HG03521 (cell line): Measurements from ENCODE around the gene ELL2.
A peak's percentile ranks its signal among the peaks of the same experiment; 100 is the strongest.
"Not testable (repeated sequence)": the region's sequence is repeated elsewhere in the genome, so short reads cannot be mapped to it uniquely, and the experiment has no call there.

Source experiments
- ATAC-seq: cut with Tn5 transposase; IDR thresholded peaks from one replicate; pipeline ENCODE4 v1.9.1; 2021; ENCODE audit warnings: mild to moderate bottlenecking, moderate library complexity; ENCODE audit not compliant: unreplicated experiment

ELL2 gene

DNA sequence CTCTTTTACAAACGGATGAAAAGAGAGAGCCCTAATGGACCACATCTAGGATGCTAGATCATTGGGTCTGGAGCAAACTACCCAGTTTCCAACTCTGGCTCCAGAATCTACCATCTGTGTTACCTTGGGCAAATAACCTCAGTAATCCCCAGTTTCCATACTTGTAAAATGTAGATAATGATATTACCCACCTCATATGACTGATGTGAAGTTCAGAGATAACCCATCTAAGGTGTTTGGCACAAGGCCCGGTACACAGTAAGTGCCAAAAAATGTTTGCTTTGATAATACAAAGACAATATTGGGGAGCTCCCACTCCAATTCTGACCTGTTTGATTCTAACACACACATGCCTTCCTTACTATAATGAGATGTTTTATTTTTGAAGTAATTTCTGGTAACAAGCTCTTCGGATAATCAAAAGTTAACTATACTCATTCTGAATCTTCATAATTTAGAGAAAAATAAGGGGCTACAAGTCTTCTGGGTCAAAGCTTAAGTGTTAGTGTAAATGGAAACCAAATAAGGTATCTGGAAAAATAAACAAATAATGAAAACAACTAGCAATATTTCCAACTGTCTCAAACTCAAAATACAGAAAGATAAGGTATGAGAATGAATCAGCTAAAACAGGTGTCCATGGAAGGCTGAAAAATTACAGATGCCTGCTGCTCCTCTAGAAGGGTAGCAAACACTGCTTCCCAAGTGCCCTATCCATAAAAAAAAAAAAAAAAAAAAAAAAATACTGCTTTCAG lies 30.4 kb downstream of the ELL2 start:
- no peak for ATAC-seq

DNA sequence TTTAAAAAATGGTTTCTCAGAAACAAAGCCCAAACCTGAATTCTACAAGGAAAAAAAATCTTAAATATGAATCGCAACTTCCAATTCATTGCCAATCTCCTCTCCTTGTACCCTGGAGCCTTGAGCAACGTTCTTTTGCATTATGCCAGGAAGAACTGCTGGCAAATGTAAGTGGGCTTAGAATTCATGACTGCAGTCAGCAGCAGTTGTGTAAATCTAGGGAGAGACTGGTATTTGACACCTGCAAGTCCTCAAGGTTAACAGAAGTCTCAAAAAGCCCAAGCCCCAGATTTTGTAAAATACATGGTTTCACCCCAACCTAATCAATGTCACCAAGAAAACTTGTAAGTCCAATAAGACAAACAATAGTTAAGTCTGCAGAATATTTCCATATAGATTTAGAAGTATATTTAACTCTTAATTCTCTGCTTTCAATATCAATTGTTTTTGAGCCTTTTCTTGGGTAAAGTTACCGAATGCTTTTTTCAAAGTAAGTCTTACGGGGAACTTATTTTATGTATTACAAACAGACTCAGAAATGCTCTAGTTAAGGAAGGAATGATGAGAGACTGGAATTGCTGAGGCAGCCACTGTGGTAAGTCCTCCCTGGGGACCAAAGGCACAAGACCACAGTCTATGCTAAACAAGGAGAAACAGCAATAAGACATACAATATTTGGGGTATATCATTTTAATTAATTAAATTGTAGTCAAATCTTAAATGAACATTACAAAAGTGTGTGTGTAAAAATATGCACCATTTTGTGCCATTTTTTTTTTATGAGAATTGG lies 31.3 kb downstream of the ELL2 start:
- ATAC-seq: no peak

DNA sequence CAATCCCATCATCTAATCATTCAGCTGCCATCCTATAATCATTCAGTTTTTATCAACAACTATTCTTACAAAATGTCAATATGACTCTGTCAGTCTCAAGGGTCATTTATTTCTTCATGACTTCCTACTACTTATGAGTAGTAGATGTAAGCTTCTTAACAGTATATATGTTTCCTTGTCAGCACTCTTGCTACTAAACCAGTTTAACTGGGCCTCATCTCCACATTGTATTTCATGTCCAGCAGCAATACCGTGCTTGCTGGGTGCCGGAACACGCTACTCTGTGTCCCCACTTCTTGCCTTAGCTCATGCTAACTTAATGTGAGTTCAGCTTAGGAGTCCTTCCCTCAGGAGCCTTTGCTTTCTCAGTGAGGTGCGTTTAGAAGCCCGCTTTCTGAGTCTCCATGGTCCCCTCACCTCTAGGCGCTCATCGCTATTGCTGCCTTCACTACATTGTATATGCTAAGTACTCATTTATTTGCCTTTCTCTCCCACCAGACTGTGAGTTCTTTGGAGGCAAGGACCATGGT lies 32.9 kb downstream of the ELL2 start:
- ATAC-seq: no peak

DNA sequence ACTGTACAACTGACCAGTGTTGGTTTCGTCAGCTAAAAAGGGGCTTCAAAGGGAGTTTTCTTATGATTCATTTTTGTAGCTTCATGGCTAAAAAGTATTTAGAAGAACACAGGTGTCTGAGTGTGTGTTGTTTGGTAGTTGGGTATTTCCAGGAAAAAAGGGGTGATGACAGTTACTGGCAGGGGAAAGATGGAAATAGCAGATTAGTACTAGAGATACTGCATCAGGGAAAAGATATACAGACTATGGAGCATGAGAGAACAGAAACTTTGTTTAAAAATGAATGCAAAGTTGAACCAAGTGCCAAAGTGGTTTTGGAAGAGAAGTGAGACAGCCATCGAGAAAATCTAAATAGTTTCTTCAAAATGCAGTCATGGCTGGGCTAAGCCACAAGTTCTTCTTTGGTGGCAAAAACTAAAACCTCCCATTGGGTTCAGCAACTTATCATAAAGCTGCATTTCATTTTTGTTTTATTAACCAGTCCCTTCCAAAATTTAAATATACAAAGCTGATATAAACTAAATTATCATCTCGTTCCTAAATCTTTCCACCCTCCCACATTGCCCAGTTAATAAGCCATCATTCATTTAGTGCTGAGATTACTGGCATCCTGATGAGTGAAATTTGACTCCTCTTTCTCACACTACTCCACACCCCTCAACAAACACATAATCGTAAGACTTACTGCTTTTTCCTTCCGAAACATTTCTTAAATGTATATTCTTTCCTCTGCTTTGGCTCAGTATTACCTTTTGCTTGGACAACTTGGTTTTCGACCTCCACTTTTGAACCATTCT lies 33.5 kb downstream of the ELL2 start:
- peak; percentile 37 for ATAC-seq

DNA sequence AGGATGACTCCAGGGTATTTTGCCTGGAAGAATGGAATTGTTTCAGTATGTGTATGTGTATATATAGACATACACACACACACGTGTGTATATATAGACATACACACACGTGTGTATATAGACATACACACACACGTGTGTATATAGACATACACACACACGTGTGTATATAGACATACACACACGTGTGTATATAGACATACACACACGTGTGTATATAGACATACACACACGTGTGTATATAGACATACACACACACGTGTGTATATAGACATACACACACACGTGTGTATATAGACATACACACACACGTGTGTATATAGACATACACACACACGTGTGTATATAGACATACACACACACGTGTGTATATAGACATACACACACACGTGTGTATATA lies 34.4 kb downstream of the ELL2 start:
- ATAC-seq: not testable (repeated sequence)

DNA sequence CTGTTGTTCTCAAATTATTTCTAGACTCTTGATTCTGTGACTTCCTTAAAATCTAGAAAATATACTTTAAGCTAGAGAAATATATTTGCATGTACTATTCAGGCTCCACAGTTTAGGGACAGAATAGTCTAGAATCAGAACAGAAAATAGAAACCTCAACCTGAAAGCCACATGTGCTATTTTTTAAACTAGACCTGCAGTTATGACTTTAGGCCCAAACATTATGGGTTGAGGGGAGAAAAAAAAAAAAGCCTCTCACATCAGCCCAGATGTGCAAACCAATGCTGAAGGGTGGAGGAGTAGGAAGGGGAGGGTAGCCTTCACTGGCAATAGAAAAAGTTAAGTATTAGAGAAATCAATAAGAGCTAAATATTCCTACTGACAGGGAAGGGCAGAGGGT lies 35.7 kb downstream of the ELL2 start:
- peak; percentile 38 for ATAC-seq

DNA sequence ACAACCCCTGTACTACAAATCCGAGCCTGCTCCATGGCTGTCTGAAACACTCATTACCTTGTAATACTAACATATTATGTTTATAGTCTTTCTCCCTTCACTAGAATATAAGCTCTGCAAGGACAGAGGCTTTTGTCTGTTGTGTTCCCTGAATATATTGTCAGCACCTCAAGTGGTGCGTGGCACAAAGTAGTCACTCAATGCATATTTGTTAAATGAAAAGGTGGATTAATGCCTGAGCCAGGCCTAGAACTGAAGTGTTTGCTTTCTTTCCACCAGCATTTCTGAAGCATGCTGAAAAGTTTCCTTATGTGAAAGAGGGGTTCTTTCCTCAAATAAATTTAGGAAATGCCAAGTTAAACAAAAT lies 36.3 kb downstream of the ELL2 start:
- no peak for ATAC-seq

DNA sequence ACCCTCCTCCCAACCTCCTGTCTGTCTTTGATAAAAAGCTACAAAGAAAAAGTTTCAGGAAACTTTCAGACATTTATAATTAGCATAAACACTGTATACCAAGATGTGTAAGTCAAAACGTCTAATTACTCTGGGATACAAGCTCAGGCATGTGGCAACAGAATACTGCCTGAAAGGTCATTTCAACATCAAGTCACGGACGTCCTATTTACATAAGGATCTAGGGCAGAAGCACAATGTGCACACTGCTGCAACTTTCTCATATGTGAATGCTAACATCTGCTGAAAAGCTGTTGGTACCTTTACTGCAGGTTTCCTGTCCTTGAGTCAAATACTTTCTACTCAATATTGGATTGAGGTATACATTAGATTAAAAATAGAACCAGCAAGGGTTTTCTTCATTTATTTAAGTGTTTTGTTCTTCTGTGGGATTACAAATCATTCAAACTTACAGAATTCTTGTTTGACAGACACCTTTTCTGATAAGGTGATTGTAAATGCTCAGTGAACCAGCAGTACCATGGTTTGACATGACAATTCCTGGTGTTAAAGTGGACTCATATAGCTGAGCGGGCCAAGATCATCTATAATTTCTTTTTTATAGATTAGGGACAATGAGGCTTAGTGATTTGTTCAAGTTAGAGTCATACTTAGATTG lies 36.8 kb downstream of the ELL2 start:
- ATAC-seq: no peak

DNA sequence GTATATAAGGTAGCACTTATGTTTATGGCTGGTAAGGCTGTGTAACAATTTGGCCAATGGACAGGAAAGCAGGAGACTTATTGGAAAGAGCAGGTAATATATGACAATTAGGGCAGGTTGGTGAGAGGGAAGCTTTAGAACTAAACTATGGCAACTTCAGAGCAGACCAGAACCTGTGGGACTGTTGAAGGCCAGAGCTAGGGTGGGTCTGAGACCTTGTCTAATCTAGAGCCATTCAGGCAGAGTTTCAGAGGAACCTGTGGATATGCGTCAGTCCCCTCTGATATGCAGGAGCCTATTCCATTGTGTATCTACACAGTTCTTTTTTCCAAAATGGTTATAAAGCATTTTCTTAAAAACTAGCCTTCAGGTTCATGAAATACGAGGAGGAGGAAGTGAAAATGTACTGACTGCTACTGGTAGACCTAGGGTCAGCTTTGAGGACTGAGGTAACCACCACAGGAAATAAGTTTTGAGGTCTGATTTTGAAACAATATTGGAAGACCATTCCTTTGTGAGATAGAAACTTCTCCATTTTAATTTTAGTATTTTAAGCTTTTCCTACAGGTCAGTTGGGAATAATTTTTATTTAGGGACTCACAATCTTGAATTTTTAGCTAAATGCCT lies 37.6 kb downstream of the ELL2 start:
- ATAC-seq: peak; percentile 32

DNA sequence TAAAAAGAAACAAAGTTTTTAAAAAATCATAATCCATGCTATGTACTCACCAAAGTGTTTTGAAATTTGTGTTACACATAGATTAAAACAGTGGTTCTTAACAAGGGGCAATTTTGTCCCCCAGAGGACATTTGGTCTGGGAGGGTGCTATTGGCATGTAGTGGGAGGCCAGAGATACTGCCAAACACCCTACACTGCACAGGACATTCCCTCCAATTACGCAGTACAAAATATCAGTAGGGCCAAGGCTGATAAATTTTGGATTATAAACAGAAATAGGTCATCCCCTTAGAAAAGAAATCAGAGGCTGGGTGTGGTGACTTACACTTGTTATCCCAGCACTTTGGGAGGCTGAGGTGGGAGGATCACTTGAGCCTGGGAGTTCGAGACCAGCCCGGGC lies 38.9 kb downstream of the ELL2 start:
- ATAC-seq: no peak

DNA sequence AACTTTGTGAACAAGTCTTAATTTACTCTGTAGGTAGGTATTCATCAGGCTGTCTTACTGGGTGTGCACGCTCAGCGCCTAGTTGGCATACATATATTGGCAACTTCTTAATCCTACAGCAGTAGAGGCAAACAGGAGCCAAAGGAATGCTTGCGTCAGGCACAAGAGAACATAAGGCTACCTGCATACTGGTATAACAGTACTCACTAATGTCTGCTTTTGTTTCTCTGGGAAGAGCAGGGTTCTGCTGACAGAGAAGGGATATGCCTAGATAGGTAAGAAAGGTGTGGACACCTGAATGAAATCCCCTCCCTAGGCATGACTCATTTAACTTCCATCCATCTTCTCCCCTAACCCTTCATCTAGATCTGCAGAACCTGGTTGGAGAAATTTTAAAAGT lies 40.1 kb downstream of the ELL2 start:
- ATAC-seq: no peak

DNA sequence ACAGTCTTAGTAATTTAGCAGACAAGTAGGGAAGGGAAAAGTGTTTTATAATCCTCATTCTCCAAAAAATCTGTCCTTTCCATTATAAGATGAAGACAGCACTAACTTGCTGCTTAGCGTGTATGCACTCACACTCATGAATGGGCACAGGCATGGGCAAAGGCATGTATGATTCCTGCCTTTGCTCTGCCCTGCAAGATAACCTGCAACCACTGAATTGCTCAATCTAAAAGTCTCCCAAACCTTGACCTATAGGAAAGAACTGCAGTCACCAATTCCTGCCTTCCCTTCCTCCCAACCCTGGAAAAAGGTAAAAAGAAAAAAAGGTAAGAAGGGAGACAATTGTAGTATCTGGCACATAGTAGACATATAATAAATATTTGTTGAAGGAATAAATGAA lies 40.8 kb downstream of the ELL2 start:
- no peak for ATAC-seq

DNA sequence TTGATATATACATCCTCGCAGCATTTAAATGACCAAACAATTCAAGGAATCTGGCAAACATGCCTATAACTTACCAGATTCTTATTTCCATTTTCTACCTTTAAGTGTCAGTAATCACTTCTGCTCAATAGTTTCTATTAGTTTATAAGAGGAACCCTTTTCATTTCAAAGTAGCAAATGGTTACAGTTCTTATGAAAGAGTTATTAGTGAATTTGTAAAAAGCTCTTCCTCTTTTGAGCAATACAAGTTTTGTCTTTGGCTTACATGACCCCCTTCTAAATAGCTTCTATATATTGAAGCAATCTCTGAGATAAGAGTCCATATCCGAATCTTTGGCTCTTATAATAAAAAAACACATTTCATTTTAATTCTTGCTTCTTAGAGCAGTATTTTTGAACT lies 42.0 kb downstream of the ELL2 start:
- no peak for ATAC-seq

DNA sequence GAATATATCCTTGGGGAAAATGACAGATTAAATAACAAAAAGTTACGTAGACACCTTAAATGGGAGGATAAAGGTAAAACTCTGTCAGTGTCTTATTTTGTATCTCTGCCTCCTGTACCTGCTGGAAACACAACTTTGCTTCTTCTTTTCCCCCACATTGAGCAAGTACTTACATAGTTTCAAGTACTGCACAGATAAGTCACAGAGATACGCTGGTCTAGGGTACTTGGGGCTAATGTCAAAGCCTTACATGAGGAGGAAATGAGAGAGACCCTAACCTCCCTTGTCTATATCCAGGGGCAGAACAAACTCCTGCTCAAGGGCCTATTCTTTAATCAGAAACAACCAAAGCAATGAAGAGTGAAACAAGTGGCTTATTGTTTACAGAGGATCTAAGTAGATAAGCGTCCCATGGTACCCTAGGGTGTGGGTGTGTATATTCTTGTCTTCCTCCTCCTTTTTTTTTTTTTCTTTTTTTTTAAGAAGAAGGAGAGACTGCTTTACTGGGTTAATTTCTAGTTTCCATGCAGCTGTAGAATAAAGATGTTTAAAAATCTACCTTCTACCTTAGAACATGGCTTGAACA lies 43.1 kb downstream of the ELL2 start:
- ATAC-seq: no peak

DNA sequence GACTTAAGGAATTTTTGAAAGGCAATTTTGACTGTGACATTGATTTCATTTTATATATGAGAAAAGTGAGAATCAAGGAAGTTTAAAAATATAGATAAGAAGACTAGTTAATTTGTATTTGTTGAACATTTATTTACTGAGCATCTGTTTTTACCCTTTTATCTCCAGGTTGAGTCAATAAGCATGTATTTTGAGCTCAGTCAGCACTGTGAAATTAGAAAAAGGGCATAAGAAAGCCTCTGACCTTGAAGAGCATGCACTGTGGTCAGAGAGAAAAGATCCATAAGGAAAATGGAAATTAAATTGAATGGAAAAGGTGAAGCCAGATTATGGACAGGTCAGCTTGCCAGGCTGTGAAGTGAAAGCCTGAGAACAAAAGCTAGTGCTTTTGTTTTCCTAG lies 44.4 kb downstream of the ELL2 start:
- ATAC-seq: no peak

DNA sequence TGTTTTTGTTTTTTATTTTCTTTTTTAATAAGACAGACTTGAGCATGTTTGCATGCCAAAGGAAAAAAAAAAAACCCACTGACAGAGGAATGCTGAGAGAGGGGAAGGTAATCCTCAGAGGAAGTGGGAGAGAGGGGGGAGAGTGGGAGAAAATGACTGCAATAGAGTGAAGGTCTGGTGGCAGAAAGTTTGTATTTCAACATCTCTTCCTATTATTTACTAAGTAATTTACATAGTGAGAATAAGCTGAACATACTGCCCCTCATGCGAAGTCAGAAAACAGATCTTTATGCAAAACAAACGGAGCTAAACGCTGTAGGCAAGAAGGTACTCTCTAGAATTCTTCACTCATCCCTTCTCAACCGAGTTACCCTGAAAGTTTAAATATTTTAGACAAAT lies 45.0 kb downstream of the ELL2 start:
- ATAC-seq: peak; percentile 19

DNA sequence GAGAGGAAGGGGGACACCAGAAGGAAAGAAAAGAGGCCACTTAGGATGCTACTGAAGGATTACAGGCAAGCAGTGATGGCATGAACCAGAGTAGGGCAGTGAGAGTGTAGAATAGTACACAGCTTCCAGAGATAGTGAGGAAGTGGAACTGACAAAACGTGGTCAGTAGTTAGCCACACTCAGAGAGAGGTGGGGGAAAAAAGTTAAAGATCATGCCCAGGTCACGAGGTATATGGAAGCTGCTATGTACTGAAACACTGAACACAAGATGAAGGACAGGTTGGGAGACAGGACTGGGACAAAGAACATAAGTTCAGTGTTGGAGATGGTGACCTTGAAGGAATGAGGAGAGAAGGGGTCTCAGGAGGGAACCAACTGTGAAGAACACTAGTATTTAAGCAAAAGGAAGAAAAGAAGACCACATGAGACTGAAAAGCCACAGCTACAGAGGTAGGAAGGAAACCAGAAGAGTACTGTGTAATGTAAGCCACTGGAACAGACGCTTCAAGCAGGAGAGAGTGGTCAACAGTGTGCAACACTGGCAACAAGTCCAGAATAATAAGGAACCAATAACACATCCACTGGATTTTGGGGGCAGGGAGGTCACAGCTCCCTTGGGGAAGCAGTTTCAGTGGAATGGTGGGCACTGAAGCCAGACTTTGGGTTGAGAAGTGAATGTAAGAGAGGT lies 45.5 kb downstream of the ELL2 start:
- peak; percentile 56 for ATAC-seq

DNA sequence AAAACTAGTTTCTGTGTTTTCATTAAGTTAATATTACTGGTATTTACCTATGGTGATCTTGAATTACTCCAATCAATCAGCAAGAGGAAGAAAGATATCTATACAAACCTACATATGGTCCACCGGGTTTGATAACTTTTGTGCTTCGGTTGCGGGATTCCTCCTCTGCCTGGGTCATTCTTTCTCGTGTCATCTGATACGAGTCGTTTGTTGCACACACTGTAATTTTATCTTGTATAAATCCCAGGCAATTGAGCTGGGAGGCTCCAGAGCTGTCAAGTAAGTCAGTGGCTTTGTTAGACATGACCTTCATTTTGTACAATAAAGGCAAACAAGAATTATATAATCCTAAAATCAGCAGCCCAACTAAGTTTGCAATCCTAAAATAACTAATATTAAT lies 48.0 kb downstream of the ELL2 start:
- ATAC-seq: no peak

DNA sequence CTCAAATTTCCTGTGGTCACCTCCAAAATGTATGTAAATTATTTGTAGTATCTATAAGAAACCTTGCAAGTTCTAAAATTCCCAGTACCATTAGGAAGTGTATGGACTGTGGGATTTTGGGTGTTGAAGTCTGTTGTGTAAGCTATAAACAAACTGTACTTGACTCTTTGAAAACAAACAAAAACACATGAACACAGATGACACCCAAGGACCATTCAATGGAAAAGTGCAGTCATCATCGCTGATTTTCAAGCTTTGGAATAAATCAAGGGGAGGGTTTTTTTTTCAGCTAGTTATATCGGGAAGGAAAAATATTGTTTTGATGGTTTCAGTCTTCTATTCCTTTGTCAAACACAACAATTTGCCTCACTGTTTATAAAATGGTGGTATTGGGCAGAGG lies 49.6 kb downstream of the ELL2 start:
- ATAC-seq: no peak

DNA sequence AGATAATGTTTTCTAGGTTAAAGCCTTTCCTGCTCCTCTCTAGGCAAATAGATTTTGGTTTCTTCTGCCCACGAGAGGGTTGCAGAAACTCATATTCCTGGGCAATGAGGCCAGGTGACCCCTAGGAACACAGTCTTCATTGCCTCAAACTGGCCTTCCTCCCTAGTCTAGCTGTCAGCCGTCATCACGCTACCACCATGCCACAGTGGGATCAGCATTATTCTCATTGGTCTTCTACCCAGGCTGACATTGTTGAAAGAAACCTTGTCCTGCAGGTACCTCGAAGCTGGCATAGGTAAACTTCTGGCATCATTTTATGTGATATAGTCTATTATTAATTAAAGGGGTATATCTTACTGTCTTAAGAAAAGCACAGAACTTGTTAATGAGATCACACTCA lies 51.1 kb downstream of the ELL2 start:
- no peak for ATAC-seq
